ENCODE results near the gene KDM8.

The KDM8 gene

DNA sequence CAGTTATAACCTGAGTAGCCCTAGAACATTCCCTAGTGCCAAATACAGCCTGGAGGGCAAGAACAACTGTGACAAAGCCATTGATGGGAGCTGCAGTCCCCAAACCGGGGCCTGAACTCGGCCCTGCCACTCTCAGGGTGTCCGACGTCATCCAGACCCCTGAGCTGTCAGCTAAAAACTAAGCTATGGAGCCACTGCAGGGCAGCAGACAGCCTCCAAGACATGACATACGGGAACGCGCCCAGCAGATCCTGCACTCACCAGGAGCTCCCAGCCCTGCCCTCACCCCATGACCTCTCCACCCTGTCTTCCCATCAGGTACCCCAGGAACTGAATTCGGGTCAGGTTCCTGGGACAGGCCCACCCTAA lies 28.4 kb downstream of the KDM8 start:
- no peak for DNase-seq

DNA sequence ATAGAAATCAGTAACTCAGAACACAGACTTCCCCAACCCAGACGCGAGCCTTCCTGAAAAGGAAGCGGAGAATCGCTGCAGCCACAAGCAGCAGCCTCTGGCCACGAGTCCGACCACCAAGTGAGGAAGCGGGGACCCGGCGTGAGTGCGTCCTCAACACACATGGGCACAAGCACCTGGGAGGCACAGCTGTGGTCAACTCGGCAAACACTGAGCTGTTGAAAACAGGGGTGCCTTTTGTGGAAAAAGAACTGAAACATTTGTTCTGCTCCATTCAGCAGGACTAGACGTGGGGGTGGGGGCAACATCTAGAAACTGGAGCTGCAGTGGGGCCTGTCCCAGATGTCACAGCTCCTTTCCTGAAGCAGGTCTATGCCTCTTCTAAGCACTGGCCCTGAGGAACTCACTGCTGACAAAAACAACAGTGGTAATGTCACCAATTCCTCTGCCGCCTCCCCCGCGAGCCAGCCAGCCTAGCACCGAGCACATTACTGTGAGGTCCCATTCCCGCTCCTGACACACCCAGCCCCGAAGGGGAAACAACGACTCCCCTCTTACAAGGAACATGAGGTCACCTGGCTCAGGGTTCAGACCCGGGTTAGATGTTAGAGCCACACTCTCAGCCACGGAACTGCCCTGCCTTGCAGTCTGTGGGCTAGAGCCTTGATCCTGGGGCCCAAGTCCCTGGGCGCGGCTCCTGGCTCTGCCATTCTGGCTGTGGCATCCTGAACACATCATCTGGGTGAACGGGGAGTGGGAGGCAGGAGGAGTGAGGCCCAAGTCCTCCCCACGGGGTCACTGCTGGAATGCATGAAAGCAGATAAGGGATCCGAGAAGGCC lies 29.0 kb downstream of the KDM8 start:
- DNase-seq = peak; percentile 14

DNA sequence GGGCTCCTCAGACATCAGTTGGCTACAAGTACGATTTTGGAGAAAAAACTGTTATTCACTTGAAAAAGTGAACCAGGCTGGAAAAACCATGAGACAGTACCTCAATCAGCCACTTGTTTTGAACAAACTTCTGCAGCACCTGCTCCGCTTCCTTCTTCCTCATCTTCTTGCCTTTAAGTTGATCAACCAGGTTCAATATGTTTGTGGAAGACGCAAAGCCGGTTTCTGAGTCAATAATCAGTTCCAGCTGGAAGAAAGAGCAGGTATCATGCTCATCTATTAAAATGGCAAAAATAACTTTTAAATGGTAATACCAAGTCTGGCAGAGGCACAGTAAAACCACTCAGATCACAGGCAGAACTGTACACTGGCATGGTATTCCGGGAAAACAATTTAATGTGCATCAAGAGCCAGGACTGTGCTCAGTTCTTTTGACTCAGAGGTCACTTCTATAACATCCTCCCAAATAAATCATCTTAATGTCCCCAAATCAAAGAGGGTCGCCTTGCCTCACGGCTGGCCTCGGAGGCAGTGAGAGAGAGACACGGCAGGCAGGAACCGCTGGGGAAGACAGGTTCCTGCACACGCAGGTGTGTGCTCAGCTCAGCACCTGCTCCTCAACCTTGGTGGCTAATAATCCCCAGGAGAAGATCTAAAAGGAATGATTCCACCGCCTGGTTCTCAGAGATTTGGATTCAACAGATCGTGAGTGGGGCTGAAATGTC lies 29.7 kb downstream of the KDM8 start:
- DNase-seq = no peak

DNA sequence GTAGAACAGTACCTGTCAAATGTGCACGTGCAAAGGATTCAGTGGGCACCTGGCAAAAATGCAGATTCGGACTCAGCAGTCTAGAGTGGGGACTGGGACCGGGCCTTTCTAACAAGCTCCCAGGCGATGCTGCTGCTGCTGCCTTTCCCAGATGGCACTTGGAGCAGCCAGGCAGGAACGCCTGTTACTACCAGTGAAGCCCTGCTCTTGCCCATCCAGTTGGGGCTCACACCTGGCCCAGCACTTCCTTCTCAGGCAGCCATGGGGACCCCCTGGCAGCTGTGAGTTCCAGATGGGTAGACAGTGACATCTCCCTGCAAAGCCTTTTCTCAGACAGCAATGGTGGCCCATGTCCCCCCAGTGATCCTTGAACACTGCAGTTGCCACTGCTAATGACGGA lies 30.4 kb downstream of the KDM8 start:
- DNase-seq = no peak

DNA sequence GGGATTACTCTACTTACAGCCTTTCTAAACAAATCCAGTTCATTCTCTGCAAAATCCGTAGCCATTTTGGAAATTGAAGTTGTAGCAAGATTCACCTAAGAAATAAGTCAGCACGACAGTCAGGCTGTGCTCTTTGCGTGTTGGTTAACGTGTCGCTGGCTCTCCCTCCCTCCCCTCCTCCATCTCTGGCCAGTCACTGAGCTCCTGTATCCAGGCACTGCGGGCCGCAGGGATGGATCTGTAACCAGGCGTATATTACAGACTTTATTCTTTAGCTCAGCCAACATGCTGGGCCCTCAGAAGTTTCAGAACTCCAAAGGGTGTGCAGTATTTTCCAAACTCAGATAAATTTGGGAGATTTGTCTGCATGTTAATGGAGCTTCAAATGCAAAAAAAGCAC lies 30.8 kb downstream of the KDM8 start:
- DNase-seq = no peak

DNA sequence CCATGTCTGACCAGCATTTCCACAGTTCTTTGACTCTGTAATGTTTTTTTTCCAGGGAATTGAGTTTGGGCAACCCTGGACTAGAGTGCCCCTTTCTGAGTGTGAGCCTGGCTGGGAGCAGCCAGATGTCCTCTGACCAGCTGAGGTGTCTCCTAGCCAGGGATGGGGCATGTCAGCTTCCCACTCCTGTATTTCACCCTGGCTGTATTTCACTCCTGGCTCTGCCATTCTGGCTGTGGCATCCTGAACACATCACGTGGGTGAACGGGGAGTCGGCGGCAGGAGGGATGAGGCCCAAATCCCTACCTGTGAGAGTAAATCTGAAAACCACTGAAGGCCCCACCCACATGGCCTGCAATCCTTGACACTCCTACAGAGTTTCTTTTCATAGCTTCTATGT lies 31.3 kb downstream of the KDM8 start:
- DNase-seq = no peak

DNA sequence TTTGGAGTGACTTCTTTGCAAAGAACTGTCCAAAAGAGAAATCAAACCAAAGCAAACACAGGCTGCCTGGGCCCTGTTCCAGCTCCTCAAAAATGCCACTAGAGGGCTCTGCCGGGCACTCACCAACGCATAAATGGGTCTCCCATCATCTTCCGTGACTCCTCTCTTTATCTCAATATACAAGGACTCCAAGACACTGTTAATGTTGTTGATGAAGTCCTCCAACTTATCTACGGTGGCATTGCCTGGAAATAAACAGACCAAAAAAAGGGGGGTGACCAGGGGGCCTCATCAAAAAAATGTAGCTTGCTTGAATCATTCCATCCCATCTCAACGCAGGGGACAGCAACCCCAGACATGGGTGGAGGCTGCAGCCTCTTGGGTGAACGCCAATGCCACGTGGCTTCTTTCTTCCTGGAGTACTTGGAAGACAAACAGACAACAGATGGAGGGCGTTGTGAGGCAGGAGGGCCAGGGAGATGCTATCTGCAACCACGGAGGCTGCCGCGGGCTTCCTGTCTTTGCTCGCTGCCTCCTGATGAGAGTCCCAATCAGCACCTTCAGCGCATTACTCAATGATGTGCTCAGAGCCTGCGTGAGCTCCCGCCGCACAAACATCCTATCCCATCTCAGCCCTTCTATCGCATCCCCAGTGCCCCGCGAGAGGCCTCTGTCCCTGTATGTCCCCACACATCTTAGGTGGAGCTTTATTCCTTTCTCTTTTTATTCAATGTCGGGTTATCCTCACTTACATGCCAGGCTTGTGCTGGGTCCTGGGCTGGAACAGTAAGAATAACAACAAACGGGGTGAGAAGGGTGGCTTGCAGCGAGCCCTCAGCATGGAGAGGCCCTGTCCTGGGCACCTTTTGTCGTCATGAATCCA lies 32.0 kb downstream of the KDM8 start:
- DNase-seq = peak; percentile 52

DNA sequence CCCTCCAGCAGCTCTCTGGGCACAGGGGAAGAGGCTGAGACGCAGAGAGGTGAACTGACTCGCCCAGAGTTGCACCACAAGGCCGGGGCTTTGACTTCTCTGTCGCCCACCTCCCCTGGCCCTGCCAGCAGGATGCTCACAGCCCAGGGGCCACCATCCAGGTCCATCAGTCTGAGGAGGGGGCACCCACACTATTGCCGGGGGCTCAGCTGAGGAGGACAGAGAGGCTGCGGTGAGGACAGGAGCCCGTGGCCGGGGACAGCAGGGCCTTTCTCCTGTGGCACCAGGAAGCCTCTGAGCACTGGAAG lies 32.6 kb downstream of the KDM8 start:
- no peak for DNase-seq

DNA sequence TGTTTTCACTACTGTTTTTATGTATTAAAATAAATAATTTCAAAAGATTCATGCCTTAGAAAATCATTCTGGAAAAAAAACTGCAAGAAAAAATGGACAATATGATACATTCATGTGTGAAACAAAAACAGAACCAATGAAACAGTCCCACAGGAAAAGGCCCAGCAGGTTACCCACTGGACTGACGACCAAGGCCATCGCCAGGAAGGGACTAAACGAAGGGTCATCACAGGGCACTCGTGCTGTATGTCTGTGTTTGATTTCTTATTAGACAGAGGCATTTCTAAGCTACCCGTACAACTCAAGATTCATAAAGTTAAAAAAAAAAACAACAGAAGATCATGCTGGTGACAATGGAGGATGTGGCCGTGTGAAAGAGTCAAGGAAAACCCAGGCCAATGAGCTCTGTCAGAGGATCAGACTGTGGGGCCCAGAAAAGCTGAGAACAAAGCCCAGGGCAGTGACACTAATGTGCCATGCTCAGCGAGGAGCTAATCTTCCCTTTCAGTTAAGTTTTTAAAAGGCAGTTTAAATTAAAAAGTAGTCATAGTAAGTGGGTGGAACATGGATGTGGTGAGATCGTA lies 33.4 kb downstream of the KDM8 start:
- no peak for DNase-seq

DNA sequence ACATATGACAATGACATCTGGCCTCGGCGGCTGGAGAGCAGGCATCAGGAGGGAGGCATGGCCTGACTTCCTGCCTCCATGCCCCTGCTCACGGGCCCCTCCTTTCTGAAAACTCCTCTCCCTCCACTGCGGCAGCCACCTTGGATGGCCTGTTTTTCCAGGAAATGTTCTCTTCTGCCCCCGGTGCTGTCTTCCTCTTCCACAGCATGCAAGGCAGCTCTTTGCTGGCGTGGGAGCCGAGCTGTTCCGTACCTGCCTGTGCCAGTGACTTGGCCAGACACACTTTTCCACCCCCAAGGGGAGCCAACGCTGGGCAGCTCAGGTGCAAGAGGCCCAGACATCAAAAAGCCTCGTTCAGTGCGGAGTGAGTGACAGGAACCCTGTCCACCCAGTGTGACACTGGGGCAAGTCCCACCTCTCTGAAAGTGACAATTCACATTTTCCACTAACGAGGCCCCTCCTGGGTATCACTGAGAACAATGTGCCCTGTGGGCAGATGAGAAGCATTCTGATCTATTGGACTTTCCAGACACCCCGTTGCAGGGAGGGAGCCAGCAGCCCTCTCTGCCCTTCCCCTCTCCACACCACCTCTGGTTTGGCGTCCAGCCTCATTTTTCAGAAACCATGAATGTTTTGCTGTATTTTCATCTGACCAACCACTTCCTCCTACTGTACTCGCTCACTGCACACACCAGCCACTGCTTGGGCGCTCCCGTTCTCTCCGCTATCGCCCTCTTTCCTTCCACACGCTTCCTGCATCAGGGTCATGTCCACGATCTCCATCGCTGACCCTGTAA lies 34.1 kb downstream of the KDM8 start:
- DNase-seq = no peak

DNA sequence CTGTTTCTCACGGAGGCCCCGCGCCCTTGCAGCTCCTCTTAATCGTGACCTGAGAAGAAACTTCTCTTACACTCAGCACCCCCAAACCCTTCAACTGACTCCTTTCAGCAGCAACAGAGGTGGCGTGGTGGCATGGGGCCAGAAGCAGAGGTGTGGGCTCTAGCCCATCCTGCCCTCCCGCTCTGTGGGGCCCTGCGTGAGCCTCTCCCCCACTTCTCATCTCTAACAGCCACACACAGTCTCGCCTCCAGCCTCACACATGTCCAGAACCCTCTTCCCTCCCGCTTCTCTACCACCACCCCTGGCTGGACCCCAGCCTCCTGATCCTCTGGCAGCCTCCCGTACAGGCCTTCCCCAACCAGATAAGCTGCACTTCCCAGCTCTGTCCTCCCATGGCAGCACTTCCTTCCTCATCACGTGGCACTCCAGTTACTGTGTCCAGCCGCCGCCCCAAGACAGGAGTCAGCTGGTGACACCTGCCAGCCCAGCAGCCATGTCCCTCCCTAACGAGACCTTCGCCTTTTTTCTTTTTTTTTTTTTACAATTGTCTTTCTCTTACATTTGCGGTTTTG lies 34.8 kb downstream of the KDM8 start:
- DNase-seq = no peak

DNA sequence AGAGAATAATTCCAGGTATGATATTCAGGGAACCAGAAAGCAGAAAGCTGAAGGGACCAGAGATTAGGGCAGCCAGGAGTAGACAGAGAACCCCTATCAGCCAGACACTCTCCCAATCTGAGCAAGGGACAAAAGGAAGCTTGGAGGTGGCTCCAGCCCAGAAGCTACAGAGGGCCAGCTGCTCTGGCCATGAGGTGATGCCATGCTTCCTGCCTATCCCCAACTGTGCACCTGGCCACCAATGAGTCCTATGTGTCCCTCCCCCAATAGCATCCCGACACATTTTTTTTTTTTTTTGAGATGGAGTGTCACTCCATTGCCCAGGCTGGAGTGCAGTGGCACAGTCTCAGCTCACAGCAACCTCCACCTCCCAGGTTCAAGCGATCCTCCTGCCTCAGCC lies 35.3 kb downstream of the KDM8 start:
- no peak for DNase-seq

DNA sequence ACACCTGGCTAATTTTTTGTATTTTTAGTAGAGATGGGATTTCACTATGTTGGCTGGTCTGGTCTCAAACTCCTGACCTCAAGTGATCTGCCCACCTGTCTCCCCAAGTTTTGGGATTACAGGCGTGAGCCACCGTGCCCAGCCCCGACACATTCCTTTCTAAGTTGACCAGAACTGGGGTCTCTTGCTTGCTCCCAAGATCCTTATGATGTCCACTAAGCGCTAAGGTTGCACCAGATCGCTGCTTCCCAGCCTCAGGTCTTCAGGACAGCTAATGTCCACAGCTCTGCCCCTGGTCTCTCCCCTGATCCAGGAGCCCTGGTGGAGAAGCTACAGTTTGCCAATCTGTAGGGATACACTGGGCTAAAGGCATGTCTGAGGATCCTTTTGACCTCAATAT lies 35.7 kb downstream of the KDM8 start:
- DNase-seq = no peak

DNA sequence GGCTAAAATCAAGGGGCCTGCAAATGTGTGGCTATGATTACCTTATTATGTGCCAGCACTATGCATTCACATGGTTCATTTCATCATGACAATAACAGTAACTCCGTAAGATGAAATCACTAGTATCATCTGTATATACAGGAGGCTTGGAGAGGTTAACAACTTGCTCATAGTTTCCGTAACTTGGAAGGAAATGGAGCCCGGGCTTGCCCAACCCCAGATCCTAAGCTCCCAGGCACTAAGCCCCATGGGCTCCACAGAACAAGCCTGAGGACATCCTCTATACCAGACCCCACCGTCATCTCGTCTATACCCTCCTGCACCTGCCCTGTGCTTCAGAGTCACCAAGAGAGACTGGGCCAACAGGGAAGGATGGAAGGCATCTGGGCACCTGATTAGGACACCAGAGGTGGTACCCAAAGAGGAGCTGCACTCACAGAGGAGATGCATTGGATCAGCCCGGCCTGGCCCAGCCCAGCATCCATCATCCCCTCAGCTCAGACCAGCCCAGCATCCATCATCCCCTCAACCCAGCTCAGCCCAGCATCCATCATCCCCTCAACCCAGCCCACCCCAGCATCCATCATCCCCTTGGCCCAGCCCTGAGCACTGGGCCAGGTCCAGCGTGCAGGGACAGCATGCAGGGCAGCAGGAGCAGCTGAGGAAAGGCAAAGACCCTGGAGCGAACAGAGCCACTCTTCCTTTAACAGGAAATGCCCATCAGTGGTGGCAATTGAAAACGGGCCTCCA lies 36.8 kb downstream of the KDM8 start:
- no peak for DNase-seq

DNA sequence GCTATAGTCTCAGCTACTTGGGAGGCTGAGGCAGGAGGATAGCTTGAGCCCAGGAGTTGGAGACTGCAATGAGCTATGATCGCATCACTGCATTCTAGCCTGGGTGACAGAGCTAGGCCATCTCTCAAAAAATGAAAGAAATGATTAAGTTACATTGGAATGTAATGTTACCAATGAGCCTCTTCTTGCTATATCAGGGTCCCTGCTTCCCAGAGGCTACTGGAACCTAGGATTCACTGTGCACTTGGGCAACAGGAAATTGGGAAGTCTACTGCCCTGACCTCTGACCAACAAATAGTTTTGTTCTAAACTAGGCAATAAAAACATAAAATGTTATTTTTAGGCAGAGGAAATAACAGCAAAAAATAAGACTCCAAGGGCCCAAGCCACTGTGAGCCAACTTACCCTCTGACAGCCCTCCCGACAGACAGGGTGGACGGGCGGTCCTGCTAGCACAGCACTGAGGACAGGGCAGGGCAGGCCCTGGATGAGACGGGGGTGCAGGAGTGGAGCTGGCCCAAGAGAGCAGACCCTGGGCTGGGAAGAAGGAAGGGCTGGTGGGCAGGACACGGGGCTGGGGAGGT lies 37.7 kb downstream of the KDM8 start:
- no peak for DNase-seq

DNA sequence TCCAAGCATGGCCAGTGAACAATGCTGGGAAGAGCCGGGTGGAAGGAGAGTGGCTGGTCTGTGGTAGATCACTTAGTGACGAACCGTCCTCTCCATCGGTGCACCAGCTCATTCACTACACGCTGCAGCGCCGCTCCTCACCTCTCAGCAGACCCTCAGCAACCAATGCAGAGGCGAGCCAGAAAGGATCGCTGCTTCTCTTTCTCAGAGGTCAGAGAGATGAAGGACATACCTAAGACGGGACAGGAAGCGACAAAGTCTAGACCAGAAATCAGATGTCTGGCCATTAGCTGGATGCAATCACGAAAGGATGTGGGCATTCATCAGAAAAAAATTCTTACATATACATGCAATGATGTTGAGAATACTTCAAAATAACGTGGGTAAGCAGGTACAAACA lies 38.3 kb downstream of the KDM8 start:
- DNase-seq = no peak

DNA sequence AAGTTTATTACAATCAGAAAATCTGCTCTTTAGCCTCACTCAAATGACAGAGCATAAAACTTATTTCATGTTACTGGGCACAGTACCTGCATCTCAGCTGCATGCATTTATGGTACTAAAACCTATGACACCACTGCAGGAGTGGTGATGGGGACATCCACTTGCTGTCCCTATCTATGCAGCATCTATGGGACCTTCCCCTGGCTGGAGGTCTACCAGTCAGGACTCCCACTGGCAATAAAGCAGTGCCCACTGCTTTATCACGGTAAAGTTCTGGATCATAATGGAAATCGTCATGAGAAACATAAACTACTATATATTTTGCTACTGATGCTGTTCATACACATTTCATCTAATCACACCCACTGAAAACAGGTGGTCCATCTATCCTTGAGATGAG lies 39.1 kb downstream of the KDM8 start:
- no peak for DNase-seq

DNA sequence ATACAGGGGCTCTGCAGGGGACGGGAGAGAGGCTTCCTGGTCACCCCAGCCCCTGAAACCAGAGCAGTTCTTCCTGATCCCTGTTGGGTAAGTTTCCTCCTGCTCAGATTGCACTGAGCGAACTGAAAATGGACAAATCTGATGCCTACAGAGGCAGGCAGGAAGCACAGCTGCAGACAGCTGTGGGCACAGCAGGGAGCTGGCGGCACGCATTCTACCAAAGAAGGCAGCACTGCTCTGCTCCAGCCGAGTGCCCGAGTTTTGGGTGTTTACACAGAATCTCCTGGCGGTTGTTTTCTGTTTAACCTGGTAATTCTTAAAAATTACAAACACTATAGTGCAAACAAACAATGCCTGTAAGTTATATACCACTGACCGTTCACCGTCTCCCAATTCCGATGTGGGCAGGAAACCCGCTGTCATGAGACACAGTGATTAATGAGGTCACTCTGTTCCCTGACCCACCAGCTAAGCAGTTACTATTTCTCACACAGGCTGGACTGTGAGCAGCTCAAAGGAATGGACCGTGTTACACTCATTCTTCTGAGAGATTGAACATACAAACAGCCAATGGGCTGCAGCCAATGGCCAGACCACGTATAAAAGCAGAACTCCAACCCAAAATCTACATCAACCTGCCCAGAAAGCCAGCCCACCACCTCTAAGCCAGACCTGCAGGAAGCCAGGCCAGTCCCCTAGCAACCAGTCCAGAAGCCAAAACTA lies 39.7 kb downstream of the KDM8 start:
- DNase-seq = no peak

DNA sequence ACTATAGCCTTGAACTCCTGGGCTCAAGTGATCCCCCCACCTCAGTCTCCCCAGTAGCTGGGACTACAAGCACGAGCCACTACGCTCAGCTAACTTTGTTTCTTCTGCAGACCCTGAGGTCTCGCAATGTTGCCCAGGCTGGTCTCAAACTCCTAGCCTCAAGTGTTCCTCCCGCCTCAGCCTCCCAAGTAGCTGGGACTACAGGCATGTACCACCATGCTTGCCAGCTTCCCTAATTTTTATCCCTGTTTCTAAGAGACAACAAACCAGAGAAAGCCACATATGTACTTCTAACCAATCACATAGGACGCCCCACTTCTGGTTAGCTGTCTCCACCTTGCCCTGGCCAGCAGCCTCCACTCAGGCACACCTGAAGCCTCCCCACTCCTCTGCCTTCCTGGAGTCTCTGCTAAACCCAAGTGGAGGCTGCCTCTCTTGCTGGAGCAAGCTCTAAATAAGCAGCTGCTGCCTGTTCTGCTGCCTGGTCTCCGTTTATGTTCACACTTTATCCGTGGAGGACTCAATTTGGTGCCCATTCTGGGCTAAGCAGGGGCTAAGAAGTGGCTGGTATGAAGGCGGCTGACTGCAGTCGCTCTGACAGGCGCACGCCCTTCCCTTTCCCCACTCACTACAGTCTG lies 40.5 kb downstream of the KDM8 start:
- no peak for DNase-seq

DNA sequence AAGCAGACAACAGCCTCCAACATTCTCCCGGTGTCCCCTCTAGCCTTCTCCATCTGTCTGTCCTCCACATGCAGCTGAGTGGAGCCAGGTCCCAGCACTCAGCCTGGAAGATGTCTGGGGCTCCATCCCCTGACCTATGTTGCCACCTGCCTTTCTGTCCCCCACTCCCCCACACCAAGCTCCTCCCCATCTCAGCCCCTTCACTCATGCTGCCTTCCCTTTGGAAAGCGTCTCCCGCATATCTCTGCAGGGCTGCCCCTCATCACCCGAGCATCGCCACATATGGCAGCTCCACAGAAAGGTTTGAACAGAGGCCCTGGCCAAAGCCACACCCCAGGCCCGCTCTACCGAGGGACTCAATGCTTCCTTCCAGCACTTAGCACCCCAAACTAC lies 41.0 kb downstream of the KDM8 start:
- DNase-seq = no peak

All from NCI-H226 (cell line).